Activated B cell treated with CpG ODN at 0.5 μM for 24 hours (primary cell): ENCODE data around the gene PIEZO1. TPM values are rescaled to one million over a fixed set of nuclear protein-coding genes. Genes with fewer than 3 reads are reported as not detected.

Source experiments
- ATAC-seq: fragments of 200-7000 bp; cut with Tn5 transposase; one replicate; pipeline ENCODE4 v1.10.0; 2021; ENCODE audit warnings: low read depth, mild to moderate bottlenecking, moderate library complexity
- CTCF ChIA-PET: fragments of 350-600 bp; sonication (Branson Sonifier 250); formaldehyde crosslinking; loops from one replicate; lab custom pipeline; 2021; ENCODE audit warnings: antibody characterized with exemption; lab: Charles Lee
- POLR2A ChIA-PET: fragments of 350-600 bp; sonication (Branson Sonifier 250); formaldehyde crosslinking; loops from one replicate; lab custom pipeline; 2021; ENCODE audit warnings: antibody characterized with exemption; lab: Charles Lee
- DNase-seq: peaks from one replicate; pipeline ENCODE4 v3.0.0; 2022
- H3K27ac Mint-ChIP-seq: one replicate; pipeline ENCODE4 v1.8.0; 2020; ENCODE audit warnings: mixed read lengths
- H3K27me3 Mint-ChIP-seq: one replicate; pipeline ENCODE4 v1.8.0; 2021; ENCODE audit warnings: mixed read lengths
- H3K36me3 Mint-ChIP-seq: one replicate; pipeline ENCODE4 v1.8.0; 2021; ENCODE audit warnings: low read depth, mixed read lengths
- H3K4me1 Mint-ChIP-seq: one replicate; pipeline ENCODE4 v1.8.0; 2021; ENCODE audit warnings: mixed read lengths
- H3K4me3 Mint-ChIP-seq: one replicate; pipeline ENCODE4 v1.8.0; 2020; ENCODE audit warnings: mild to moderate bottlenecking, mixed read lengths
- H3K9me3 Mint-ChIP-seq: one replicate; pipeline ENCODE4 v1.8.0; 2020; ENCODE audit warnings: mixed read lengths
- CTCF ChIP-seq: fragments of 200-600 bp; IDR thresholded peaks from one replicate; pipeline ENCODE4 v1.8.0; 2022; ENCODE audit warnings: antibody characterized with exemption, mild to moderate bottlenecking
- intact Hi-C: fragments of 100-400 bp; cut with micrococcal nuclease; formaldehyde crosslinking; loops from one replicate; pipeline ENCODE4 v1.15.1; 2024
- total RNA-seq: library from RNA; stranded (reverse); gene quantifications from 2 replicates; pipeline ENCODE4 v1.2.3, GENCODE V29; 2022

PIEZO1 gene
- total RNA-seq, 1 donor from 2014 or later = 85.9 TPM

DNA sequence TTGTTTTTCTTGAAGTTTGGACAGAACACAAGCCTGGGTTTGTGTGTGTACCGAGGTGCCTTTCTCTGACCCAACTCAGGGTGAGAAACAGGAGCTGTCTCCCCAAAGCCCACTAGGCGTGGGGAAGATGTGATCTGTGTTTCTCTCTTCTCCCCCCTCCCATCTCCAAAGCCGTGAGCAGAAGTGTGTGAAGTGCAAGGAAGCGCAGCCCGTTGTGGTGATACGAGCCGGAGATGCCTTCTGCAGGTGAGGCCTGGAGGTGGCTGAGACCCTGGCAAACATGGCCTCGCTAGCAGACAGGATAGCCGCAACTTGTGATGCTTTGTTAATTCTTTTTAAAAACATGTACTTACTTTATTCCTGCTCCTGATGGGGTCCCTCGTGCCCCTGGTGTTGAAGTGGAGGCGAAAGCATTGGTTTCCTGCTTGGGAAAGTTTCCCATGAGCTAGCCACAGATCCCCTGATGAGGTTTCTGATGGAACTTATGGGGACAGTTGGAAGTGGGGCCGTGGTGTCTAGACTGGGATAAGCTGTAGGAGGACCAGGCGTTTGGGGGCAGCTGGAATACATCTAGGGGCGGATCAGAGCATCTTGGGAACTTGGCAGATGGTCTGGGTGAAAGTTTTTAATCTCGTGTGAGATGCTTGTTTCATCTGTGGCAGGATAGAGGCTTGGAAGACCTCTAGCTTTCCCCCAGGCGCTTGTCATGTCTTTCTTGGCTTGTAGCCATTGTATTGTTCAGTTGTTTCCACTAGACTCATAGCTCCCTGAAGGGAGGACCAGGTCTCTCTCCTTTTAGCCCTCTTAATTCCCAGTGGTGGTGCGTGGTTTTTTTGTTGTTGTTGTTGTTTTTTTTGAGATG lies 77.8 kb downstream of the PIEZO1 start:
- DNase-seq (no peak), ATAC-seq (no peak)
- ChIA-PET CTCF (interaction anchor here (0.5 to 0.8 kb wide), 3 partner anchors 30 to 777 kb away, joined by 3 read pairs; no protein-coding TSS in a partner anchor), POLR2A (interaction anchor here (0.6 to 2.6 kb wide), 5 partner anchors 24 to 271 kb away, joined by 3 to 10 read pairs (median 5); partner anchors contain the start of genes GALNS, MVD and TRAPPC2L)
- no peak for TF ChIP-seq CTCF
- Mint-ChIP-seq H3K36me3 (peaks cover 4% of the 10 kb centered on the region), H3K27ac (peak overlapping the region; percentile 62), H3K4me1 (peaks cover 43% of the 10 kb centered on the region), H3K4me3 (peak overlapping the region; percentile 84), H3K9me3 (no peaks in the 10 kb centered on the region), H3K27me3 (no peaks in the 10 kb centered on the region)
- intact Hi-C loops = loop anchor here (1.0 kb wide), 5 partner anchors 21 to 137 kb away; partner anchors contain the start of genes CYBA, SNAI3 and ZC3H18

- Mint-ChIP-seq H3K4me1 (peaks cover 51% of the 10 kb centered on the region), H3K27me3 (no peaks in the 10 kb centered on the region), H3K9me3 (no peaks in the 10 kb centered on the region), H3K27ac (peak within 1 kb of the TSS; percentile 85), H3K4me3 (peak within 1 kb of the TSS; percentile 87), H3K36me3 (peaks cover 4% of the 10 kb centered on the region)
- CTCF ChIA-PET = interaction anchor here (0.5 to 0.7 kb wide), 2 partner anchors 31 to 776 kb away, joined by 3 read pairs; no protein-coding TSS in a partner anchor
- intact Hi-C loops = loop anchor here (1.0 kb wide), 5 partner anchors 20 to 136 kb away; partner anchors contain the start of genes CYBA, SNAI3 and ZC3H18
- no peak for TF ChIP-seq CTCF
- ATAC-seq (peak; percentile 70), DNase-seq (peak; percentile 95)
- POLR2A ChIA-PET = interaction anchor here (0.6 to 2.6 kb wide), 8 partner anchors 23 to 151 kb away, joined by 3 to 10 read pairs (median 5); partner anchors contain the start of genes APRT, GALNS, MVD and TRAPPC2L
Measured at GRCh38 chr16:88706229-88706964, 78.6 kb downstream of the PIEZO1 start, which contains the start of the genes CTU2 and RNF166. CTU2 (plus strand) TSS chr16:88706503; CDS start chr16:88706531, 28 bp downstream. RNF166 (minus strand) TSS chr16:88706408; CDS start chr16:88706325, 83 bp downstream.

DNA sequence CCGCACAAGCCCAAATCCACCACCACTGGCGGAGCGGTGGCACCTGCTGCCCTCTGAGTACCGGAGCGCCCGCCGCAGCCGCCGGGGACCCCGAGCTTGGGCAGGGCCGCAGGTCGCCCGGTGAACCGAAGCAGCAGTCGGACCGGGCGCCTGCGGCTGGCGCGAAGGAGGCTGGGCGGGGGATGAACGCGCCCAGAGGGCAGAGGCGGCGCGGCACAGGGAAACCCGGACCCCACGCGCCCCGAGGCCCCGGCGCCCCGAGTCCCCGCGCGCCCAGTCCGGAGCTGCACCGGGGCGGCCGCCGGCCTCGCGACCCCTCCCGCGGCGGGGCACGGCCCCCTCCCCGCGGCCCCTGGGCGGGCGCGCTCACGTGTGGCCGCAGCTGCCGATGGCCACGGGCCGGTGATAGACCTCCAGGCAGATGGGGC lies 79.2 kb downstream of the PIEZO1 start:
- no peak for TF ChIP-seq CTCF
- H3K4me3 Mint-ChIP-seq = peak overlapping the region; percentile 87
- H3K4me1 Mint-ChIP-seq = peaks cover 57% of the 10 kb centered on the region
- intact Hi-C loops = loop anchor here (1.0 kb wide), 5 partner anchors 20 to 136 kb away; partner anchors contain the start of genes CYBA, SNAI3 and ZC3H18
- no peak for DNase-seq
- no peaks in the 10 kb centered on the region for H3K9me3 Mint-ChIP-seq
- H3K27me3 Mint-ChIP-seq = no peaks in the 10 kb centered on the region
- peak overlapping the region; percentile 85 for H3K27ac Mint-ChIP-seq
- ATAC-seq = peak; percentile 2
- H3K36me3 Mint-ChIP-seq = peaks cover 4% of the 10 kb centered on the region
- CTCF ChIA-PET = no interaction called here
- POLR2A ChIA-PET = interaction anchor here (0.8 to 2.6 kb wide), 7 partner anchors 24 to 136 kb away, joined by 3 to 10 read pairs (median 5); partner anchors contain the start of genes APRT, MVD and ZC3H18

DNA sequence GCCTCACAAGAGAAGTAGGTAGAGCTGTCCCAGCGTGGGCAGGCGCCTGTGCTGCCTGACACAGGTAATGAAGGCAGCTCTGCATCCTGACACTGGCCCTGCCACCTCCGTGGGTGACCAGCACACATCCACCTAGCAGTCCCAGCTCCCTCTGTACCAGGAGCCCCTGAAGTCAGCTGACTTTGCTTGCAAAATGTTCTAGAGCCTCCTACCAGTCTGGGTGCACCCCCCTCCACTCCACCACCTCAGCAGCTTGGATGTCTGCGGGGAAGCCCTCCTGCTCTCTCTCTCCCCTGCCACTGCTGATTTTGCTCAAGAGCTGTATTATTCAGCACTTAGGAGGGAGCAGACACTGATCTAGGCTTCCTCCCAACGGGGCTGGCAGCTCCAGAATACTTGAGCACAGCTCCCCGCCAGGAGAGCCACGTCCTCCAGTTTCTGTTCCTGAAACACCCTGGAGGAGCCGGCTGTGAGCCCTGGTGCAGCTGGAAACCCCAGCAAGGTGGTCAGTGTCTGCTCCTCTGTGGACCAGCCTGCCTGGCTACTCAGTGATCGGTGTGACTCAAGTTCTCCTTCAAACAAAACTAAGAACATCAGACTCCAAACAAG lies 79.8 kb downstream of the PIEZO1 start:
- DNase-seq (no peak), ATAC-seq (no peak)
- no peak for TF ChIP-seq CTCF
- Mint-ChIP-seq H3K36me3 (peaks cover 3% of the 10 kb centered on the region), H3K4me3 (peak overlapping the region; percentile 87), H3K9me3 (no peaks in the 10 kb centered on the region), H3K27me3 (no peaks in the 10 kb centered on the region), H3K4me1 (peaks cover 63% of the 10 kb centered on the region), H3K27ac (peak overlapping the region; percentile 85)
- CTCF ChIA-PET = interaction anchor here (0.8 kb wide), 1 partner anchor 24 kb away, joined by 3 read pairs; no protein-coding TSS in a partner anchor
- intact Hi-C loops = no loop called here
- POLR2A ChIA-PET = interaction anchor here (1.0 to 2.6 kb wide), 5 partner anchors 23 to 135 kb away, joined by 3 to 10 read pairs (median 5); partner anchors contain the start of genes APRT, MVD and ZC3H18
